Stimulated activated CD8-positive, alpha-beta memory T cell treated with anti-CD3 and anti-CD28 coated beads, Interleukin-15, amount 100 ng/mL, for 48 hours (primary cell): ENCODE data around the gene DTL.

ENCODE experiments used
- DNase-seq, 2 donors: peaks; one replicate each; pipeline ENCODE4 v3.0.0-alpha.2; 2020; ENCODE audit warnings: low read depth in 2 of 2

Gene DTL

DNA sequence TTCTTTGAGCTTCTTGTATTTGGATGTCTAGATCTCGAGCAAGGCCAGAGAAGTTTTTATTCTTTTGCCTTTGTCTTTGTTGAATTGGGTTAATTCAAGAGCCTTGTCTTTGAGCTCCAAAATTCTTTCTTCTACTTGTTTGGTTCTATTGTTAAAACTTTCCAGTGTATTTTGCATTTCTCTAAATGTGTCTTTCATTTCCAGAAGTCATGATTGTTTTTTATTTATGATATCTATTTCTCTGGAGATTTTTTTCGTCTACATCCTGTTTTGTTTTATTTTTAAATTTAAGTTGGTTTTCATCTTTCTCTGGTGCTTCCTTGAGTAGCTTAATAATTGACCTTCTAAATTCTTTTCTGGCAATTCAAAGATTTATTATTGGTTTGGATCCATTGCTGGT is 61.8 kb downstream of the DTL start:
- no peak for DNase-seq

DNA sequence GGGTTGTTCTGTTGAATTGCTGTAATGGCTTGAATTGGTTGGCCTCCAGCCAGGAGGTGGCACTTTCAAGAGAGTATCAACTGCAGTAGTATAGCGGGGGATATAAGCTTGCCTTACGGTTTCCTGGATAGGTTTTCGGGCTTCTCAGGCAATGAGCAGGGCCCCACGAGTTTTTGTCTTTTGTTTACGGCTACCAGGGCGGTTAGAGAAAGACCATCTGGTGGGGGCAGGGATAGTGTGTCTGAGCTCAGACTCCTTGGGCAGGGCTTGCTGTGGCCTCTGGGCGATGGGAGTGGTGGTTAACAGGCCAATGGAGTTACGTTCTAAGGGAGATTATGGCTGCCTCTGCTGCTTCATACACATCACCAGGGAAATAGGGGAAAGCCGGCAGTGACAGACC is 62.8 kb downstream of the DTL start:
- DNase-seq = no peak

DNA sequence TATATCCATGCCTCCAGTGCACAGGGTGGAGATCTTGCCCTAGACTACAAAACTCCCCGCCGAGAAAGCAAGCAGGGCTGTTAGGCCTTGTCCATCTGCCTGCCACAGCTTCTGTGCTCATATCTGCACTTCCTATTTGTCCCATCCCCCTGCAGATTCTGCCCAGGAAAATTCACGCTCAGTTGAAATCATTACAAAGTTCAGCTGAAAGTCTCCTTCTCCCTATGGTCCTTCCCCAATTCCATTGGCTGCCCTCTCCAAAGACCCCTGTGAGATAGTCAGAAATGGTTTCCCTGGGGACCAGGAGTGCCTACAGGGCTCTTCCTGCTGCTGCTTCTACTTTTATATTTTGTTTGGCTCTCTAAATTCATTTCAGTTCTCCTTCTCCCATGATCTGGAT is 63.2 kb downstream of the DTL start:
- DNase-seq = no peak

DNA sequence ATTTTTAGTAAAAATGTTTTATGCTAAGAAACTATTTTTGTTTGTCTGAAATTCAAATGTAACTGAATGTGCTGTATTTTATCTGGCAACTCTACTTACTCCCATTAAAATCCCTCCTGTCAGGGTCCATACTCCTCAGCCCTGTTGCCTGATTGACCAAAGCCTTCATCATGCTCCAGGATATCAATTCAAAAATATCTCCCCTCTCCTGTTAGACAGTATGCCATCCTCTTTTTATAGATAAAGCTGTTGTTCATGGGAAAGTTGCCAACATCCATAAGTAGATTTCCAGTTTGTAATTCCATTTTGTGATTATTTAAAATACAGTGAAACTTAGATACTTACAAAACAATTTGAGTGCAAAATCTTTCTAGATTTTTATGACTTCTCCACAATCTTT is 65.7 kb downstream of the DTL start:
- DNase-seq = no peak

DNA sequence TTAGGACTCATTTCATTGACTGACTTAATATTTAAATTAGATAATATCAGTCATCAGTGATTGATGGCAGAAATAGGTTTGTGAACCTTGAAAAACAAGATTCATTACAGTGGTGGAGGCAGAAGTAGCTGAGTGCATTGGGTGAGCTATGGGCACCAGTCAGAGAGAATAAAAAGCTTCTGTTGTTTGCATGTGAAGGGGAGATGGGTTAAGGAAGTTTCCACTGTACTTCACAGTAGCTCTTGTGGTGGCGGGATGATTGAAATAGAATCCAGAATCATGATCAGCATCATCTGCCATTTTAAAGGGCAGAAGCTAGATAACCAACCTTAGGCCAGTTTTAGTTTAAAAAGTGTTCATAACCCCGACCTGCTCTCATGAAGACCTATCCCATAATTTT is 66.2 kb downstream of the DTL start:
- DNase-seq = no peak

DNA sequence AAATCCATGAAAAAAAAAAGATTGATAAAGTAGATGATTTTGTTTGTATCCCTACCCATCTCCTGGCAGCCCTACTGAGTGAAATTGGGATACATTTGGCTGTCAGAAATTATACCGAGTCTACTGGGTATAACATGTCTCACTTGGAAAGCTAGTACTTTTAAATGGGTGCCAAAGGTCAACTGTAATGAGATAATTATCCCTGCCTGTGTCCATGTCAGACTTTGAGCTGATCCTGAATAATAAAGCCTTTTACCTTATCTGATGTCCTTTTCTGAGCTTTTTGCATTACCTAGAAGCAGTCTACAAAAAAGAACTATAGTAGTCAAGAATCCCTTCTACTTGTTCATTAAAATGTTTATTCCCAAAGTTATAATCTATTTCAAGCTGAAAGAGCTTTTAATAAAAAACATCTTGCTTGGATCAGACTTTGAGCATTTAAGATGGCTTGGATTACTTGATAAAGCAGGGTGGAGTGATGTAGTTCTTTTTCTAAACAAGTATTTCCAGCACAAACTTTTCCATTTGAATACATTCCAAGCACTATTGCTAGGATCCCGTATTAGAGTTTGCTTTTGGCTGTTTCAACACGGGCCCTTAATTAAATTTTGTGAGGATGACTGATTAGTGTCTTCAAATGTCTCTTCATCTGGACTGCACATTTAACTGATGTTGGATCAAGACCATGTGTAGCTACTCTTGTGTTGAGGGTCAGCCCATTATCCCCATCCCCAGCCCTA is 69.2 kb downstream of the DTL start:
- no peak for DNase-seq

DNA sequence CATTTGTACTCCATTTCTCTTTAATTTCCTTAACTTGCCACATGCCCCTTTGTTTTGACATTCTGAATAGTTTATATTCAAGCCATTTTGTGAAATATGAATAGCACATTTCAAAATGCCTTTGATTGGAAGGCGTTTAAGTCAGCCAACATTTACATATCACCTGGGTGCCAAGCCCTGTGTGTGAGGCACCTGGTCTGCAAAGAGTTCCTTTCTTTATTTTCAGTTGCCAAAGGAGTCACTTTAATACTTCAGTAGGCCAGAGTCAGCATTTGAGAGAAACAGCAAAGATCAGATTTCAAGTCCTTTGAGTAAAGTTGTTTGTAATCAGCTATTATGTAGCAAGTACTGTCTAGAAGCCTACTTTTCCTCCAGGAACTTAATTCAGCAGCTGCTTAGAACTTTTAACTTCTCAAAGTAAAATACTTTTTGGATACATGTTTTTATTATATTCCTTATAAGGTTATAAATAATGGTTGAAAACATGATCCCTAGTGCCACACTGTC is 70.8 kb downstream of the DTL start:
- DNase-seq = no peak

DNA sequence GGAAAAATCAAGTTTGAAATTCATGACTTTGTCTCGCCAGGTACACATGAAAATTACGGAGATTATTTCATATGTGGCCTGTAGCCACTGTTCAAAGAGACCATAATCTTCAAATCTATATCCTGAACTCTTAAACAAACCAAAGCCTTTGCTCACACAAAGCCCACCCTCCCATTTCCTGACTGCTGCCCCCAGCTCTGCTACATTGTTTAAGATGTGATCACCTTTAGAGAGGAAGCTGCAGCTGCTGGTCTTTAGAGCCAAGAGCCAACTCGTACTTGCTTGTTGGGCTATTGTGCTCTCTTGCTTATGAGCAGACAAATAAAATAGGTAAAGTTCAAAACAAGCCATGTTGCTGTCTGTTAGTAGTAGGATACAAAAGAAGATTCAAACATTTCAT is 71.9 kb downstream of the DTL start:
- no peak for DNase-seq

DNA sequence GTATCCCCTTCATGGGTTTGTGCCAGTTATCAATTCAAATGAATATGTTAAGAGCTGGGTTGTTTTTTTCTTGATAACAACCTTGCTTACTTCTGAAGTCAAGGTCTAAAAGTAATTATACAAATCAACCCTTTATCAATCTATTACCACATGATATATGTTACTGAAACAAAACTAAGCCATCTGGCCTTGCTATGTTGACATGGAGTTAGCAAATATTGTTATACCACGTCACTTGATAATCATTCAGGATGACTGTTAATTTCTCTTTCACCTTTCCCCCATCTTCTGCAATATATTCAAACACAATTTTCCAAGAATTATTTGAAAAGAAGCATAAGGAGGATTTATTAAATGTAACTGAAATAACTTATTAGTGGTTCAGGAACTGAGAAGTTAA is 72.6 kb downstream of the DTL start:
- no peak for DNase-seq

DNA sequence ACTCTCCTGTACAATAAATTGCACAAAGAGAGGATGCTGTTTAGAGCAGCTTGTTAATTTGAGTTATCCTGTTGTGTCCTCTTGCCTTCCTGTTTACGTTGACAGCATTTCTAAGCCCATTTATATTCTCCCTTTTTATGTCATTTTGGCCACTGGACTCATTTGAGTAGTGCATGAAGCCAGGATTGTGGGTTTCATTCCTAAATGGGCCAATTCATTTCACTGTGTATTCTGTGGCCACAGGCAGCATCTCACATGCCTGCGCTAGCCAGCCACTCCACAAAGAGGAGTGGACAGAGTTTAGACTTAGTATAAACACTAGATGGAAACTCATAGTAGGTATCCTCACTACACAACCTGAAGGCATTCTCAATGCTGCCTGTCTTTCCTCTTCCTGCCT is 73.4 kb downstream of the DTL start:
- no peak for DNase-seq

DNA sequence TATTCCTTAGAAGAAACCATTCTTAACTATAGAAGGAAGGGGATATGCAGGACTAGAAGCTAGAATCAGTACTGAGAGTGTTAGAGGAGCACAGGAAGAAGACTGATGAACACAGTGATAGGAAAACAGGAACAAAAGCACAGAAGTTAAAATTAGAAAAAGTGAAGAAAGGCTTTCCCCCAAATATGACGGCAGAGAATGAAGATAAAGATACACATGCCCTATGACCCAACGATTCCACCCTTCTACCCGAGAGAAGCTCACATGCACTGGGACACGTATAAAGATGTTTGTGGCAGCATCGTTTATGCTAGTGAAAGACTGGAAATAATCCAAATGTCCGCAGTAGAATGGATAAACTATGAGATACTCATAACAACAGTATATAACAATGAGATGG is 74.2 kb downstream of the DTL start:
- DNase-seq = no peak

DNA sequence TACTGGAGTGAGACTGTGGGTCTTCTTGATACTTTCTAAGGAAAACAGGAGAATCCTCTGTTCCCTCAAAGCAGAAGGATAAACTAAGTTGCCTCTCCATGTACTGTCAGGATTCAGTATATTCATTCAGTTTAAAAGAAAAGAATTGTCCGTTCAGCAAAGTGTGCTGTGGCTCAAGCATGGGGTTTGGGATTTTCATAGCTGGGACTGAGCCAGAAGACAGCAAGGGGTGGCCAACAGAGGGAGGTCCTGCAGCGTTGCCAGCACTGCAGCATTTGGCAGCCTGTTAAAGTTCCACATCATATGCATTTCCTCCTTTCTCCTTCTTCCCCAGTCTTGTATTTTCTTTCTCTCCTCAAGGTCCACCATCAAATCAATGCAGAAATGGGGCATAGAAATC is 75.1 kb downstream of the DTL start:
- no peak for DNase-seq

DNA sequence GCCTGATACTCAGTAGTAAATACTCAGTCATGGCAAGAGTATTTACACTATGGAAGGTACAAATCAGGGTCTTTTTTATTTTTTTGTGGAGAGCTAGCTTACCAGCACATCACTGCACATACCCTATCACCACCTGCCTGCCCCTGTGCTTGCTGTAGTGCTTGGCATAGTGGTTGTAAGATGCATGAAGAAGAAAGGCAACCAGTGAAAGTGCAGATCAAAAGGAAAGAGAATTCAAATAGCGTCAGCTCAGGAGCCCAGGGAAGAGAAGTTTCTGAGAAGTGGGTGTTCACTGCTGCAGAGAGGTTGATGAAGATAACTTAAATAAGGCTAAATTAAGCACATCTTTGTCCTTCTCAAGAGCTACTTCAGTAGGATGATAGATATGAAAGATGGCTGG is 76.0 kb downstream of the DTL start:
- no peak for DNase-seq

DNA sequence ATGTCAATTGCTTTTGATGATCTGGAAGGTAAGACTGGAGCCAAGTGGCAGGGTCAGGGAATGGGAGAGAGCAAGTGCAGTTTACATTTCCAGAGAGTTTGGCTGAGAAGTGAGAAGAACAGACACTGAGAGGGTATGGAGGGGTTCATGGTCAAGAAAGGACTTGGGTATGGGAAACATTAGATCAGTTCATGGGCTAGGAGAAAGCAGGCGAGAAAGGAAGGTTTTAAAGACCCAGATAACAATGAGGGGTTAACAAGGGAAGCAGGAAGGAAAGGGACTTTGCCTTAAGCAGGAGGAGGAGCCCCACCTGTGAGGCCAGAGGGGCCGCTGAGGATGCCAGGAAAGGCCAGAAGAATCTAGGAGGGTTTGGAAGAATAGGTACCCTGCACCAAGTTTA is 78.2 kb downstream of the DTL start:
- DNase-seq = no peak

DNA sequence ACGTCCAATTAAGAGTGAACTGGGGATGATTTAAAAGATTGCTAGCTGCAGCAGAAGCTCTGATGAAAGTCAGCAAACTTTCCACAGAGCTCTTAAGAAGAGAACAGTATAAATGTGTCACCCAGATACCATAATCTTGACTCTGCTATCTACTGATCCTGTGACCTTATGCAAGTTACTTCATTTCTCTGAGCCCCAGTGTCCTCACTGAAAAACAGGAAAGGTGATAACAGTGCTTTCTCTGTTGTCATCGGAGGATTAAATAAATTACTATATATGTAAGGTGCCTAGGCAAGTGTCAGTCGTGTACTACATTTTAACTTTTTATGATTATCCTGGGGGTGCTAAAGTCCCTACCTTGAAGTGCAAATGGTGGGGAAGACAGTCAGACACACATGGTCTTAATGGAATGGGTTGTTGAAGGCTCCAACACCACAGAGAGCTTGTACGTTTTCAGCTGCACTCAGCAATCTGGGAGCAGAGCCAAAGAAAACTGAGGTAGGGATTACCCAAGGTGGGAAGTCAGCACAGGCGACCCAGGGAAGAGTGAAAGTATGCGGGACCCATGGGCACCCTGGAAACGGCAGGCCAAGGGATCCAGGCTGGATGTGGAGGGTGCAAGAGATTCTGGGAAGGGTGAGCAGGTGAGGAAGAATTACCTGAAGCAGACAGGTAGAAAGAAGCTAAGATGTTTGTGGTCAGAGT is 82.8 kb downstream of the DTL start:
- no peak for DNase-seq

DNA sequence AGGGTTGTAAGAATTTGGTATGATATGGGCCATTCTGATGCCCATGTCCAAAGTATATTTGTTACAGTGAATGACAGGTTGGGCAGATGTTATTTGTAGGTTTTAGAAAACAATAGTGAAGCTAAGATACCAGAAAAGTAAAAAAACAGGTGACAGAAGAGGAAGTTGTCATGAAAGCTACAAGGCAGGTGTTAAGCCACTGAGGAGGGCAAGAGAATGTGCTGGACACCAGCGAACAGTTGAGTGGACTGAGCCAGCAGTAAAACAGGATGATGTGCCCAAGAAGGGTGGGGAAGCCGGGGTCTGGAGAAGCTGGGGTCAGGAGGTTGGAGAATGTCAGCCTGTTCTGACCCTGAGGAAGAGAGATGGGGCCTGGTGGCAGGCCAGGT is 83.3 kb downstream of the DTL start:
- DNase-seq = no peak

DNA sequence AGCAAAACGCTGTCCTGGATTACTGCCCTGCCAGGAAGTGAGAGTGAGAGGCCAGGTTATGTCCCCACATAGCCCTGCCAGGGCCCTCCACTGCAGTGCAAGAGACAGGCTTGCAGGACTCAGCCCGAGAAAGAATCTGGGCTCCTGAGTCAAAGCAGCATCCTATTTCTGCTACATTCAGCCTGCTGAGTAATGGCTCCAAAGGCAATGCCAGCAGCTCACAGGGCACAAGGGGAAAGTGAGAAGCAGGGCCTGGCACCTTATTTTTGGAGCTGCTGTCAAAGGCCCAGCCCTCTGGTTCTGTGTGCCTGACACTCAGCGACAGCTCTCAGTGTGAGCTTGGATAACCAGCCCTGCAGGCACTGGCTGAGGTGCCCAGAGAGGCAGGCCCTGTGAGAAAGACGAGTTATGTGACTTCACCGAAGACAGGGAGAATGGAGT is 83.9 kb downstream of the DTL start:
- DNase-seq = no peak

DNA sequence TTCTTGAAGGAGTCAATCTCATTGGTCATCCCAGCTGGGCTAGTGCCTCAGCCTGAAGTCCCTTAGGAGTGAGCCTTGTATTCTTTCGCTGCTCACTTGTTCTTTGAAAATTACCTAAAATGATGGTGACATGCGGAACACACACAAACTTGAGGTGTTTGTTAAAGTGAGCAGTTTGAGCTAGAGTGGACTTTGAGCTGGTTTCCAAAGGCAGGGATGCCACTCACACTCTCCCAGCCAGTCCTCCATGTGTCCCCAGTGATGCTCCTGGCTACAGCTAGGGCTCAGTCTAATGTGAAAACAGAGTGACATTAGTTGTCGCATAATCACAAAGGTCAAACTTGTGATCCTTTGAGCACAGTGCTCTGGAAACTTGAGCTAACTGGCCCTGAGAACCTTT is 84.3 kb downstream of the DTL start:
- no peak for DNase-seq

DNA sequence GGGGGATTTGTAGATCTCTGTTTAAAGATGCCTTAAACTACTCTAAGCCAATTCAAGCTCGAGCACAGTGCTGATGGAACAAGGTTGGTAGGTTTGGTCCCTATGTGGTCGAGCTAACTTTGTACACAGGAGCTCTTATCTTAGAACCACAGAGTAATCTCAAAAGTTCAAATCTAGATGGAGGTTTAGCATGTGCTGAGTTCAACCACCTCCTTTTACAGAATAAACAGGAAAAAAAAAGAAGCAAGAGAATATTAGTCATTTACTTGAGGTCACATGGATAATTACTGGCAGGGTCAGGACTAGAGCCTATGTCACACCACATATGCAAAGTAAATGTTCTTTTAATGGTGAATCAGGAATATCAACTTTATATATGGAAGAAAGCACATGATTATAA is 86.2 kb downstream of the DTL start:
- no peak for DNase-seq

DNA sequence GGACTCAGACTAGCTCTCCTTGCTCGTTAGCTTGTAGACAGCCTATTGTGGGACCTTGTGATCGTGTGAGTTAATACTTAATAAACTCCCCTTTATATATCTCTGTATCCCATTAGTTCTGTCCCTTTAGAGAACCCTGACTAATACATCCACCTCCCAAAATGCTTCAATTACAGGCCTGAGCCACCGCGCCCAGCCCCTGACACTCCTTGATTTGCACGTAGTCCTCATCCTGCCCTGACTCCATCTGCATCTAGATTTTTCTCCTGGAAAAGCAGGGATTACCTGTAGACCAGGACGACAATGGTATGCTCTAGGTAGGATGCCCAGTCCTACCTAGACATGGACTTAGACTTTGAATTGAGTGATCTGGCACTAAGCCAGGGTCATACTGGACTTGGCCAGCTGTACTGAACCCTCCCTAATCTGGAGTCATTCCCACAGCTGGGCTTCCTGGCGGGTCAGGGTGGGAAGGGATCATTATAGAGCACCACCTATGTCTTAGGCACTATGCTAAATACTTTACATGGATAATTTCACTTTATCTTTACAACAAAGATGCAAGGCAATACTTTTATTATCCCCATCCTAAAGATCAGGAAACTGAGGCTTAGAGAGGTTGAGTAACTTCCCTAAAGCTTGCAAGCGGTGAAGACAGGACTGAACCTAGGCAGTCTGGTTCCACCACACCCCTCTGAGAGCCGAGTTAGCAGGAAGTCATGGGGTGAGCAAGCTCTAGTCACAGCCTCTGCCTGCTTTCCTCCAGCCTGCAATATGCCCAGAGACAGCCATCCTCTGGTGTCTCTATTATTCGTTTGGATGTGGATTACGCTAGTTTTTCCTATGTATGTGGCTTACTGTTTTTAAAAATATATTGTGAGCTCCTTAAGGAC is 89.4 kb downstream of the DTL start:
- no peak for DNase-seq

DNA sequence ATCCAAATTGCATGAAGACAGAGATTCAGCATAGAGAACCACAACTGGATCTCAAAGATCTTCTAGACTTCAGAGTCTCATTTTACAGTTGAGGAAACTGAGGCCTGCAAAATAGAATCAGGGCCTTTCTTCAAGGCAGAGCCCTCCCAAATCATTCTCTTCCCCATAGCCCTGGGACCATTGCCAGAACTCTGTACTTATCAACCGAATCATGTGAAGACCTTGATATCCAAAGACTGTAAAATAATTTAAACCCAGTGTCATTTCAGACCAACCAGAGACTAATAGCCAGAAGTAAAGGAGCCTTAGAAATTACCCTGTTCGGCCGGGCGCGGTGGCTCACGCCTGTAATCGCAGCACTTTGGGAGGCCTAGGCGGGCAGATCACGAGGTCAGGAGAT is 90.1 kb downstream of the DTL start:
- no peak for DNase-seq

DNA sequence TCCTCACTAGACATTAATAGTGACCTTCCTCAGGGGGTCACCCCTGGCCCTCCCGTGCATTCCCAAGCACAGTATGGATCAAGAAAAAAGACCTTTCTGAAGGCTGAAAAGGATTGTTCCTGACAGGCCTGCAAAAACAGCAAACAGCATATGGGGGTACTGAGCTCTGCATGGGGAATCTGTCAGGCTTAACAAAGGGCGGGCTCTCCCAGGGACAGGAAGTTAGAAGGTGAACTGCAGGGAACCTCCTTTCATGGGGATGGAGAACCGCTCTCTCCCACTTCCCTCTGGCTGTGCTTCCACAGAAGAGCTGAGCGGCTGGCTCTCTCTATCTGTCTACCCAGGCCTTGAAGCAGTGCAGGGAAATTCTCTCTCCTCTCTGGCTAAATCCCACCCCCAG is 91.7 kb downstream of the DTL start:
- no peak for DNase-seq

DNA sequence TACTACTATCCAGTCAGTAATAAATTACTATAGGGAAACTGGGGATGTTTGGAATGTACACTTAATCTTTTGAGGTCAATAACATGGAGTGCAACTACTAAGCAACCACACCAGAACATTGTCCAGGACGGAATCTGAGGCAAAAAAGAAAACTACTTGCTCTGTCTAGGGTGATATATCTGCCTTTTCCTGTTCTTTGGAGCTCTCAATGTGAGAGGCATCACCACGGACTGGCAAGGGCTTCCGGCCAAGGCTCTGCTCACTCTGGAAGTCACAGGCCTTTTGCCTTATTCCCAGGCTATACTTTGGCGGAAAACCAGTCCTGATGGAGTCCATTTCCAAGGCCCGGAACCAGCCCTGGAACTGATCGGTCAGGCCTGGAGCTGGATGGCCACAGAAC is 94.2 kb downstream of the DTL start:
- no peak for DNase-seq
